IPS-18a (cell line): ENCODE data around the gene USP36.

ENCODE experiments used
- H3K27ac ChIP-seq: one replicate; pipeline ENCODE4 v1.5.1; 2013; ENCODE audit warnings: low read length
- H3K27me3 ChIP-seq: one replicate; pipeline ENCODE4 v1.6.1; 2013; ENCODE audit warnings: mild to moderate bottlenecking, low read length; ENCODE audit not compliant: control insufficient read depth, insufficient read depth
- H3K36me3 ChIP-seq: one replicate; pipeline ENCODE4 v1.6.1; 2013; ENCODE audit warnings: low read depth, low read length; ENCODE audit not compliant: control insufficient read depth
- H3K4me1 ChIP-seq: one replicate; pipeline ENCODE4 v1.6.1; 2013; ENCODE audit warnings: low read depth, low read length; ENCODE audit not compliant: control insufficient read depth
- H3K4me3 ChIP-seq: one replicate; pipeline ENCODE4 v1.5.1; 2013; ENCODE audit warnings: low read length
- H3K9ac ChIP-seq: one replicate; pipeline ENCODE4 v1.6.1; 2013; ENCODE audit warnings: mild to moderate bottlenecking, low read length, moderate library complexity
- H3K9me3 ChIP-seq: one replicate; pipeline ENCODE4 v1.6.1; 2013; ENCODE audit warnings: low read depth, low read length; ENCODE audit not compliant: control insufficient read depth

USP36 gene

GRCh38 chr17:78769196-78769773 lies 71.3 kb downstream of the USP36 start:
- no peaks in the 10 kb centered on the region for H3K36me3 ChIP-seq
- no peaks in the 10 kb centered on the region for H3K27me3 ChIP-seq
- no peaks in the 10 kb centered on the region for H3K9me3 ChIP-seq
- no peak overlapping the region for H3K9ac ChIP-seq
- H3K4me3 ChIP-seq = no peak overlapping the region
- H3K27ac ChIP-seq = no peak overlapping the region
- no peaks in the 10 kb centered on the region for H3K4me1 ChIP-seq

GRCh38 chr17:78767806-78768205 lies 72.8 kb downstream of the USP36 start:
- no peaks in the 10 kb centered on the region for H3K27me3 ChIP-seq
- no peaks in the 10 kb centered on the region for H3K4me1 ChIP-seq
- no peak overlapping the region for H3K9ac ChIP-seq
- H3K9me3 ChIP-seq = no peaks in the 10 kb centered on the region
- H3K4me3 ChIP-seq = no peak overlapping the region
- H3K36me3 ChIP-seq = no peaks in the 10 kb centered on the region
- H3K27ac ChIP-seq = no peak overlapping the region

- Histone ChIP-seq H3K27me3 (no peaks in the 10 kb centered on the region), H3K4me1 (no peaks in the 10 kb centered on the region), H3K9ac (no peak overlapping the region), H3K4me3 (no peak overlapping the region), H3K9me3 (no peaks in the 10 kb centered on the region), H3K27ac (no peak overlapping the region), H3K36me3 (no peaks in the 10 kb centered on the region)
Observed at GRCh38 chr17:78766743-78767294, 73.8 kb downstream of the USP36 start.

- H3K4me1 ChIP-seq = no peaks in the 10 kb centered on the region
- no peak overlapping the region for H3K9ac ChIP-seq
- H3K9me3 ChIP-seq = no peaks in the 10 kb centered on the region
- H3K36me3 ChIP-seq = no peaks in the 10 kb centered on the region
- H3K27ac ChIP-seq = no peak overlapping the region
- H3K4me3 ChIP-seq = no peak overlapping the region
- H3K27me3 ChIP-seq = no peaks in the 10 kb centered on the region
Observed at GRCh38 chr17:78766225-78766624, 74.4 kb downstream of the USP36 start.

- Histone ChIP-seq H3K4me1 (no peaks in the 10 kb centered on the region), H3K36me3 (no peaks in the 10 kb centered on the region), H3K27me3 (no peaks in the 10 kb centered on the region)
Observed at GRCh38 chr17:78765821-78766220, 74.8 kb downstream of the USP36 start.

GRCh38 chr17:78764871-78765270 lies 75.7 kb downstream of the USP36 start:
- H3K9me3 ChIP-seq = no peaks in the 10 kb centered on the region
- no peaks in the 10 kb centered on the region for H3K4me1 ChIP-seq
- H3K36me3 ChIP-seq = no peaks in the 10 kb centered on the region
- no peak overlapping the region for H3K4me3 ChIP-seq
- no peak overlapping the region for H3K27ac ChIP-seq
- H3K9ac ChIP-seq = no peak overlapping the region
- H3K27me3 ChIP-seq = no peaks in the 10 kb centered on the region

More at GRCh38 chr17:78765821-78766220, 74.8 kb downstream of the USP36 start:
- no peak overlapping the region for H3K9ac ChIP-seq
- no peaks in the 10 kb centered on the region for H3K9me3 ChIP-seq
- H3K4me3 ChIP-seq = no peak overlapping the region
- H3K27ac ChIP-seq = no peak overlapping the region

- Histone ChIP-seq H3K4me3 (no peak overlapping the region), H3K9me3 (no peaks in the 10 kb centered on the region), H3K36me3 (no peaks in the 10 kb centered on the region), H3K27me3 (no peaks in the 10 kb centered on the region), H3K9ac (no peak overlapping the region), H3K4me1 (no peaks in the 10 kb centered on the region), H3K27ac (no peak overlapping the region)
Observed at GRCh38 chr17:78763561-78763960, 77.1 kb downstream of the USP36 start.

GRCh38 chr17:78761789-78762406 lies 78.7 kb downstream of the USP36 start:
- Histone ChIP-seq H3K27ac (no peak overlapping the region), H3K9me3 (no peaks in the 10 kb centered on the region), H3K9ac (no peak overlapping the region), H3K4me1 (no peaks in the 10 kb centered on the region), H3K4me3 (no peak overlapping the region), H3K36me3 (no peaks in the 10 kb centered on the region), H3K27me3 (no peaks in the 10 kb centered on the region)

GRCh38 chr17:78759969-78760352 lies 80.7 kb downstream of the USP36 start:
- Histone ChIP-seq H3K4me1 (no peaks in the 10 kb centered on the region), H3K27me3 (no peaks in the 10 kb centered on the region), H3K36me3 (no peaks in the 10 kb centered on the region), H3K9me3 (no peaks in the 10 kb centered on the region), H3K9ac (no peak overlapping the region), H3K4me3 (no peak overlapping the region), H3K27ac (no peak overlapping the region)

GRCh38 chr17:78759203-78759968 lies 81.2 kb downstream of the USP36 start:
- Histone ChIP-seq H3K36me3 (no peaks in the 10 kb centered on the region), H3K4me1 (no peaks in the 10 kb centered on the region), H3K9ac (no peak overlapping the region), H3K4me3 (no peak overlapping the region), H3K27me3 (no peaks in the 10 kb centered on the region), H3K27ac (no peak overlapping the region), H3K9me3 (no peaks in the 10 kb centered on the region)

GRCh38 chr17:78753316-78754250 lies 87.0 kb downstream of the USP36 start:
- Histone ChIP-seq H3K9me3 (no peaks in the 10 kb centered on the region), H3K9ac (no peak overlapping the region), H3K27me3 (no peaks in the 10 kb centered on the region), H3K4me1 (no peaks in the 10 kb centered on the region), H3K4me3 (no peak overlapping the region), H3K27ac (no peak overlapping the region), H3K36me3 (no peaks in the 10 kb centered on the region)
